ENCODE results near the gene C1orf105. TPM values are rescaled to one million over a fixed set of nuclear protein-coding genes. Genes with fewer than 3 reads are reported as not detected.

Gene C1orf105
- total and polyA plus RNA-seq, 2 of the 8 experiments (the other 6 are each of a cell fraction or from before 2014, with no cell fraction given), result not detected

GRCh38 chr1:172485626-172486025 lies 65.1 kb downstream of the C1orf105 start:
- Histone ChIP-seq H3K23me2 (ENCODE audit: low read depth, low read length) (no peaks in the 10 kb centered on the region), H2BK5ac (ENCODE audit: low read depth, low read length) (no peak overlapping the region), H3K18ac (ENCODE audit: extremely low read depth, low read length) (no peak overlapping the region), H3K36me3 (ENCODE audit: control insufficient read depth in 2 of 4, insufficient read depth in 4 of 4, low read length in 3 of 4) (no peaks in the 10 kb centered on the region), H3K14ac (ENCODE audit: insufficient read length) (no peak overlapping the region), H3K27ac (ENCODE audit: low read depth, low read length) (no peak overlapping the region), H3K4ac (replicated peaks; ENCODE audit: insufficient read length, low read depth, low read length) (no peak overlapping the region), H2BK120ac (replicated peaks; ENCODE audit: low read depth, low read length) (no peak overlapping the region), H4K5ac (ENCODE audit: insufficient read length, low read depth, low read length) (no peak overlapping the region), H3K79me2 (ENCODE audit: control insufficient read depth in 1 of 2, insufficient read depth in 2 of 2, low read length in 2 of 2) (no peaks in the 10 kb centered on the region), H3K56ac (replicated peaks; ENCODE audit: insufficient read length, low read depth, low read length) (no peak overlapping the region), H2BK12ac (ENCODE audit: low read depth, low read length) (no peak overlapping the region), H3K79me1 (ENCODE audit: low read depth, low read length) (no peaks in the 10 kb centered on the region), H2BK15ac (ENCODE audit: low read length) (no peak overlapping the region), H4K8ac (ENCODE audit: extremely low read depth, insufficient read depth, low read length) (no peak overlapping the region), H3K4me1 (replicated peaks in 1 of 4; ENCODE audit: control insufficient read depth in 3 of 4, insufficient read depth in 4 of 4, low read length in 3 of 4) (no peaks in the 10 kb centered on the region), H3K9me3 (ENCODE audit: insufficient read depth in 2 of 2, low read depth in 1 of 2, low read length in 1 of 2) (no peaks in the 10 kb centered on the region), H3K23ac (ENCODE audit: insufficient read length) (no peak overlapping the region), H3K27me3 (replicated peaks in 1 of 4; ENCODE audit: control insufficient read depth in 3 of 4, extremely low read depth in 1 of 4, insufficient read depth in 3 of 4, low read length in 3 of 4) (no peaks in the 10 kb centered on the region), H4K91ac (replicated peaks; ENCODE audit: insufficient read length, low read length) (no peak overlapping the region), H2AK5ac (ENCODE audit: low read depth, low read length) (no peak overlapping the region), H3K4me3 (ENCODE audit: extremely low read depth in 1 of 4, insufficient read depth in 2 of 4, low read depth in 3 of 4, low read length in 4 of 4) (no peak overlapping the region), H4K20me1 (replicated peaks in 1 of 2; ENCODE audit: control insufficient read depth in 1 of 2, insufficient read depth in 2 of 2, low read length in 2 of 2) (no peaks in the 10 kb centered on the region), H2BK20ac (ENCODE audit: low read length) (no peak overlapping the region), H3K9ac (replicated peaks in 1 of 4; ENCODE audit: extremely low read depth in 1 of 4, low read depth in 3 of 4, low read length in 3 of 4) (no peak overlapping the region), H3K4me2 (ENCODE audit: insufficient read depth in 1 of 2, low read depth in 2 of 2, low read length in 2 of 2) (no peak overlapping the region), H2AFZ (ENCODE audit: low read length) (no peak overlapping the region)
- CTCF ChIA-PET (ENCODE audit: partially characterized antibody), result no interaction called here
- POLR2A ChIA-PET (ENCODE audit: partially characterized antibody), result no interaction called here
- DNase-seq (ENCODE audit: low read depth in 1 of 2, low spot score in 2 of 2) (no peak), FAIRE-seq (no peak)
- 74% methylated on average over 5 of the region's 5 CpGs; no CpG with 5 or more reads in 1 of the 2 experiments for WGBS, 2 experiments (ENCODE audit: extremely low coverage in 1 of 2, insufficient coverage in 1 of 2, insufficient read length in 1 of 2, insufficient replicate concordance in 2 of 2, low coverage in 1 of 2, low lambda C conversion rate in 2 of 2, missing lambda C conversion rate in 1 of 2)
- TF ChIP-seq SP4 (IDR thresholded peaks at IDR 0.05; ENCODE audit: low read length), result no peak
- no peak for TF ChIP-seq RBBP5 (IDR thresholded peaks at IDR 0.05; ENCODE audit: borderline replicate concordance, low read depth, low read length)
- no peak for TF ChIP-seq TAF1 (IDR thresholded peaks at IDR 0.05; ENCODE audit: low read depth, low read length)
- TF ChIP-seq TAF7 (optimal IDR thresholded peaks at IDR 0.05; ENCODE audit: borderline replicate concordance, low read depth, low read length), result no peak
- TF ChIP-seq SAP30 (IDR thresholded peaks at IDR 0.05; ENCODE audit: insufficient read depth, insufficient replicate concordance, low read length), result no peak
- TF ChIP-seq BCL11A (IDR thresholded peaks at IDR 0.05; ENCODE audit: low read depth in 2 of 2, low read length in 2 of 2), result no peak
- TF ChIP-seq JUN (IDR thresholded peaks at IDR 0.05; ENCODE audit: low read depth, low read length), result no peak
- TF ChIP-seq CBX8 (IDR thresholded peaks at IDR 0.05; ENCODE audit: borderline replicate concordance, low read depth, low read length), result no peak
